GM18508 (cell line): ENCODE data around the gene MAGI1.
A peak's percentile ranks its signal among the peaks of the same experiment; 100 is the strongest.

ENCODE experiments used
- ATAC-seq: cut with Tn5 transposase; IDR thresholded peaks from one replicate; pipeline ENCODE4 v1.9.1; 2021; ENCODE audit warnings: moderate number of reproducible peaks; ENCODE audit not compliant: insufficient read depth, unreplicated experiment

The MAGI1 gene

GRCh38 chr3:65362688-65363087 is 676.0 kb downstream of the MAGI1 start:
- no peak for ATAC-seq

- ATAC-seq, result no peak
These were observed 677.3 kb downstream of the MAGI1 start for GRCh38 chr3:65361448-65361847.

GRCh38 chr3:65356331-65357248 is 682.1 kb downstream of the MAGI1 start:
- no peak for ATAC-seq

- ATAC-seq, result no peak
These were observed 683.8 kb downstream of the MAGI1 start for GRCh38 chr3:65354880-65355279.

- no peak for ATAC-seq
These were observed 685.8 kb downstream of the MAGI1 start for GRCh38 chr3:65352951-65353350.

GRCh38 chr3:65351753-65352152 is 687.0 kb downstream of the MAGI1 start:
- ATAC-seq, result no peak

GRCh38 chr3:65350801-65351476 is 687.8 kb downstream of the MAGI1 start:
- ATAC-seq, result no peak

GRCh38 chr3:65348398-65348995 is 690.2 kb downstream of the MAGI1 start:
- ATAC-seq, result no peak

GRCh38 chr3:65347166-65347565 is 691.6 kb downstream of the MAGI1 start:
- ATAC-seq, result no peak

GRCh38 chr3:65344846-65345245 is 693.9 kb downstream of the MAGI1 start:
- no peak for ATAC-seq

- ATAC-seq, result no peak
These were observed 694.3 kb downstream of the MAGI1 start for GRCh38 chr3:65344444-65344843.

GRCh38 chr3:65343736-65344135 is 695.0 kb downstream of the MAGI1 start:
- no peak for ATAC-seq

- ATAC-seq, result no peak
These were observed 695.7 kb downstream of the MAGI1 start for GRCh38 chr3:65343026-65343425.

- peak; percentile 53 for ATAC-seq
These were observed 696.5 kb downstream of the MAGI1 start for GRCh38 chr3:65342084-65342683.

GRCh38 chr3:65339192-65339740 is 699.5 kb downstream of the MAGI1 start:
- ATAC-seq, result no peak

GRCh38 chr3:65338571-65338970 is 700.1 kb downstream of the MAGI1 start:
- no peak for ATAC-seq

GRCh38 chr3:65335587-65335986 is 703.1 kb downstream of the MAGI1 start:
- ATAC-seq, result no peak

- ATAC-seq, result no peak
These were observed 704.6 kb downstream of the MAGI1 start for GRCh38 chr3:65334045-65334665.

- no peak for ATAC-seq
These were observed 707.0 kb downstream of the MAGI1 start for GRCh38 chr3:65331730-65332129.

GRCh38 chr3:65330072-65330471 is 708.6 kb downstream of the MAGI1 start:
- no peak for ATAC-seq
